Hematopoietic multipotent progenitor cell treated with erythropoietin and hydrocortisone succinate and interleukin-3 and kit ligand, for 4 days (in vitro differentiated cells): Measurements from ENCODE around the gene CCR1.
"Not testable (repeated sequence)": the region's sequence is repeated elsewhere in the genome, so short reads cannot be mapped to it uniquely, and the experiment has no call there.

Experiments used
- DNase-seq: peaks from one replicate; pipeline ENCODE4 v3.0.0-alpha.2; 2015

CCR1 gene

GRCh38 chr3:46209746-46210470 is 1.8 kb upstream of the CCR1 start:
- no peak for DNase-seq

GRCh38 chr3:46209053-46209452 is 940 bp upstream of the CCR1 start:
- no peak for DNase-seq

GRCh38 chr3:46207514-46207913 is 599 bp downstream of the CCR1 start:
- DNase-seq = not testable (repeated sequence)

GRCh38 chr3:46206282-46207015 is 1.7 kb downstream of the CCR1 start:
- DNase-seq = no peak

GRCh38 chr3:46205286-46205960 is 2.7 kb downstream of the CCR1 start:
- DNase-seq = no peak

GRCh38 chr3:46203681-46204080 is 4.4 kb downstream of the CCR1 start:
- no peak for DNase-seq

- DNase-seq = no peak
Observed at GRCh38 chr3:46202535-46202934, 5.6 kb downstream of the CCR1 start.

- no peak for DNase-seq
Observed at GRCh38 chr3:46200790-46201189, 7.3 kb downstream of the CCR1 start.

- no peak for DNase-seq
Observed at GRCh38 chr3:46200211-46200610, 7.9 kb downstream of the CCR1 start.

- DNase-seq = no peak
Observed at GRCh38 chr3:46196261-46196957, 11.7 kb downstream of the CCR1 start.

- no peak for DNase-seq
Observed at GRCh38 chr3:46194868-46195553, 13.1 kb downstream of the CCR1 start.

GRCh38 chr3:46193436-46193835 is 14.7 kb downstream of the CCR1 start:
- peak; percentile 25 for DNase-seq

- DNase-seq = no peak
Observed at GRCh38 chr3:46192939-46193338, 15.2 kb downstream of the CCR1 start.

GRCh38 chr3:46191730-46192129 is 16.4 kb downstream of the CCR1 start:
- no peak for DNase-seq

- no peak for DNase-seq
Observed at GRCh38 chr3:46188708-46189107, 19.4 kb downstream of the CCR1 start.

GRCh38 chr3:46187876-46188275 is 20.2 kb downstream of the CCR1 start:
- no peak for DNase-seq

GRCh38 chr3:46187341-46187700 is 20.8 kb downstream of the CCR1 start:
- no peak for DNase-seq

GRCh38 chr3:46186471-46187340 is 21.4 kb downstream of the CCR1 start:
- peak; percentile 77 for DNase-seq

- no peak for DNase-seq
Observed at GRCh38 chr3:46184469-46184868, 23.6 kb downstream of the CCR1 start.

GRCh38 chr3:46183330-46183729 is 24.8 kb downstream of the CCR1 start:
- peak; percentile 39 for DNase-seq

GRCh38 chr3:46168583-46169345 is 39.3 kb downstream of the CCR1 start:
- DNase-seq = no peak
